K562 (cell line): ENCODE results near the gene ZNF609. TPM values are rescaled to one million over a fixed set of nuclear protein-coding genes. Genes with fewer than 3 reads are reported as not detected.

ENCODE experiments used
- ATAC-seq: fragments of 200-7000 bp; cut with Tn5 transposase; 3 replicates; pipeline ENCODE4 v1.9.1; 2020; ENCODE audit warnings: moderate library complexity
- BruUV-seq: library from RNA; stranded (reverse); fragments of 400-500 nt; replicated peaks from 2 replicates; lab custom pipeline; 2021; lab: Mats Ljungman, UMichigan
- CTCF ChIA-PET: fragments of 300-600 bp; formaldehyde crosslinking; extraction: SDS; loops from one replicate; lab custom pipeline; 2021; ENCODE audit warnings: low intra/inter-chr PET ratio; lab: Yijun Ruan, JAX
- POLR2A ChIA-PET: fragments of 300-600, 350-650 bp; sonication (Branson Sonifier 250); formaldehyde crosslinking; extraction: SDS; loops from one replicate; lab custom pipeline; 2021; ENCODE audit warnings: antibody characterized with exemption, inconsistent platforms; lab: Yijun Ruan, JAX
- DNase-seq, 4 experiments: peaks; one replicate each; pipeline versions ENCODE4 v3.0.0 to v3.0.0-alpha.2; 2011 to 2018; ENCODE audit warnings: low spot score in 3 of 4, mixed read lengths in 3 of 4; ENCODE audit errors: extremely low read depth in 1 of 4
- FAIRE-seq: peaks from 2 replicates; lab custom pipeline; 2011; peaks lifted over from hg19 to GRCh38; lab: Jason Lieb, UNC
- H2AFZ ChIP-seq: 2 replicates; pipeline ENCODE4 v1.6.0; 2011; ENCODE audit warnings: low read depth, low read length, control low read depth, inconsistent platforms
- H3K27ac ChIP-seq: fragments of 200-600 bp; 3 replicates; pipeline ENCODE4 v1.8.0; 2011; ENCODE audit warnings: low read depth, mild to moderate bottlenecking, control low read depth, inconsistent platforms, low read length, moderate library complexity, mixed read lengths; ENCODE audit errors: extremely low read depth
- H3K27me3 ChIP-seq, 2 experiments: fragments of 300-600 bp in 1 of 2; 2 replicates in 1 of 2; 3 replicates in 1 of 2; pipeline versions ENCODE4 v1.6.0 to v1.8.0; 2011; ENCODE audit warnings: inconsistent platforms in 2 of 2, low read length in 2 of 2, mild to moderate bottlenecking in 1 of 2, mixed read lengths in 1 of 2, moderate library complexity in 1 of 2; ENCODE audit not compliant: control insufficient read depth in 2 of 2, insufficient read depth in 2 of 2
- H3K36me3 ChIP-seq: fragments of 300-600 bp; 3 replicates; pipeline ENCODE4 v1.8.0; 2011; ENCODE audit warnings: mild to moderate bottlenecking, low read length, inconsistent platforms; ENCODE audit not compliant: control insufficient read depth, insufficient read depth
- H3K4me1 ChIP-seq, 2 experiments: fragments of 200-600 bp in 1 of 2; replicated peaks in 1 of 2; 2 replicates in 1 of 2; 3 replicates in 1 of 2; pipeline versions ENCODE4 v1.5.1 to v1.8.0; 2011; ENCODE audit warnings: inconsistent platforms in 2 of 2, low read length in 2 of 2, mild to moderate bottlenecking in 1 of 2, mixed read lengths in 1 of 2, moderate library complexity in 1 of 2; ENCODE audit not compliant: control insufficient read depth in 2 of 2, insufficient read depth in 2 of 2
- H3K4me2 ChIP-seq: 2 replicates; pipeline ENCODE4 v1.6.1; 2011; ENCODE audit warnings: low read length, control low read depth, inconsistent platforms, mixed read lengths; ENCODE audit not compliant: insufficient read depth
- H3K4me3 ChIP-seq: fragments of 200-600 bp; sonication (generic), shearing (Covaris generic); 2 replicates; pipeline ENCODE4 v1.5.1; 2016; ENCODE audit warnings: control low read depth, inconsistent platforms
- H3K79me2 ChIP-seq: fragments of 200-600 bp; 3 replicates; pipeline ENCODE4 v1.8.0; 2011; ENCODE audit warnings: low read length, inconsistent platforms; ENCODE audit not compliant: control insufficient read depth, insufficient read depth
- H3K9ac ChIP-seq, 2 experiments: 2 replicates each; pipeline versions ENCODE4 v1.6.0 to v1.6.1; 2011; ENCODE audit warnings: low read depth in 2 of 2, low read length in 2 of 2, control low read depth in 1 of 2, inconsistent platforms in 1 of 2, mild to moderate bottlenecking in 1 of 2, mixed read lengths in 1 of 2; ENCODE audit not compliant: insufficient read depth in 1 of 2
- H3K9me1 ChIP-seq: one replicate; pipeline ENCODE4 v1.6.0; 2011; ENCODE audit warnings: inconsistent platforms, mild to moderate bottlenecking, low read length, moderate library complexity; ENCODE audit not compliant: control insufficient read depth, insufficient read depth
- H3K9me3 ChIP-seq: replicated peaks from 2 replicates; pipeline ENCODE4 v1.5.1; 2011; ENCODE audit warnings: low read depth, low read length, inconsistent platforms; ENCODE audit not compliant: control insufficient read depth, insufficient read depth
- H4K20me1 ChIP-seq: replicated peaks from 2 replicates; pipeline ENCODE4 v1.6.1; 2011; ENCODE audit warnings: low read length, inconsistent platforms, mixed read lengths; ENCODE audit not compliant: control insufficient read depth, insufficient read depth
- CREB1 ChIP-seq, 2 experiments: sonication (generic) in 1 of 2; formaldehyde crosslinking in 1 of 2; IDR thresholded peaks; 2 replicates each; pipeline versions ENCODE4 v1.6.1 to v1.8.0; 2012 to 2022; ENCODE audit warnings: inconsistent platforms in 1 of 2, mild to moderate bottlenecking in 1 of 2, missing genetic modification reagents in 1 of 2, moderate library complexity in 1 of 2
- ESRRB ChIP-seq: fragments of 250-450 bp; sonication (Bioruptor Pico); IDR thresholded peaks from 2 replicates; pipeline ENCODE4 v1.5.0; 2020; ENCODE audit warnings: mild to moderate bottlenecking, moderate library complexity, borderline replicate concordance
- FOXA1 ChIP-seq: fragments of 450-650 bp; IDR thresholded peaks from 2 replicates; pipeline ENCODE4 v1.6.1; 2016; ENCODE audit warnings: mild to moderate bottlenecking, borderline replicate concordance
- HDAC2 ChIP-seq: fragments of 450-650 bp; IDR thresholded peaks from 2 replicates; pipeline ENCODE4 v1.6.1; 2016; ENCODE audit warnings: mild to moderate bottlenecking
- HNRNPLL ChIP-seq: fragments of 200-400 bp; formaldehyde crosslinking; IDR thresholded peaks from 2 replicates; pipeline ENCODE4 v1.6.1; 2017; ENCODE audit warnings: low read length, low read depth, mild to moderate bottlenecking; ENCODE audit not compliant: poor library complexity, severe bottlenecking
- HOXB6 ChIP-seq: fragments of 250-450 bp; sonication (Bioruptor Pico); IDR thresholded peaks from 2 replicates; pipeline ENCODE4 v1.5.1; 2022; ENCODE audit warnings: mild to moderate bottlenecking, borderline replicate concordance
- MTA2 ChIP-seq: fragments of 450-650 bp; IDR thresholded peaks from 2 replicates; pipeline ENCODE4 v1.6.1; 2016; ENCODE audit warnings: low read depth
- PHF8 ChIP-seq: fragments of 200-600 bp; sonication (generic); IDR thresholded peaks from 2 replicates; pipeline ENCODE4 v1.6.1; 2012; ENCODE audit warnings: mixed run types, mild to moderate bottlenecking, inconsistent platforms, low read length, moderate library complexity, borderline replicate concordance
- POLR3G ChIP-seq: IDR thresholded peaks from 2 replicates; pipeline ENCODE4 v1.6.1; 2011; ENCODE audit not compliant: insufficient read length, insufficient replicate concordance; ENCODE audit errors: extremely low read depth
- RBFOX2 ChIP-seq: fragments of 200-400 bp; formaldehyde crosslinking; IDR thresholded peaks from 2 replicates; pipeline ENCODE4 v1.6.1; 2017; ENCODE audit warnings: low read depth, mild to moderate bottlenecking, low read length, moderate library complexity
- SMARCA4 ChIP-seq: fragments of 450-650 bp; IDR thresholded peaks from 2 replicates; pipeline ENCODE4 v1.6.1; 2016
- TEAD4 ChIP-seq, 2 experiments: sonication (generic) in 1 of 2; formaldehyde crosslinking in 1 of 2; IDR thresholded peaks; 2 replicates each; pipeline versions ENCODE4 v1.6.1 to v1.8.0; 2012 to 2022; ENCODE audit warnings: borderline replicate concordance in 1 of 2, inconsistent platforms in 1 of 2, low read length in 1 of 2, mild to moderate bottlenecking in 1 of 2, missing genetic modification reagents in 1 of 2
- WGBS: fragments of 100-300 bp; shearing (Covaris generic); methylation state at CpG from one replicate; pipeline ENCODE4 v1.1.6; 2016; ENCODE audit warnings: low coverage, mixed read lengths; ENCODE audit not compliant: insufficient coverage; ENCODE audit errors: missing lambda C conversion rate; 5-methylcytosine and 5-hydroxymethylcytosine counted together
- in situ Hi-C: fragments of 300-500 bp; cut with MboI; formaldehyde crosslinking; loops from 4 replicates; pipeline ENCODE4 v1.15.0; 2018; ENCODE audit warnings: inconsistent platforms, mixed read lengths
- intact Hi-C: fragments of 100-400 bp; cut with micrococcal nuclease; formaldehyde crosslinking; loops from 2 replicates; pipeline ENCODE4 v1.14.2; 2022
- polyA plus RNA-seq, 8 experiments: library from polyadenylated mRNA; depleted of rRNA in 4 of 8; stranded (reverse) in 5 of 8; unstranded in 3 of 8; fragments of >200 nt; fragmentation: Nextera tagmentation in 2 of 8; fragmentation: Illumina TruSeq in 1 of 8; extraction: Ambion mirVana in 2 of 8; extraction: Trizol in 1 of 8; gene quantifications; 2 replicates each; pipeline versions ENCODE4 v1.2.1 to v1.2.3, GENCODE V29; 2011 to 2014; ENCODE audit warnings: inconsistent platforms in 1 of 8, missing spikeins in 1 of 8
- total RNA-seq, 7 experiments: library from RNA; depleted of rRNA in 6 of 7; stranded (reverse); fragments of >200 nt in 6 of 7; fragmentation: Illumina TruSeq in 2 of 7; extraction: Trizol in 2 of 7; gene quantifications; 2 replicates each; pipeline versions ENCODE4 v1.2.1 to v1.2.3, GENCODE V29; 2011 to 2021; ENCODE audit warnings: low replicate concordance in 1 of 7

ZNF609 gene
- total and polyA plus RNA-seq, 9 of the 15 experiments (the other 6 are each of a cell fraction or from before 2014, with no cell fraction given), result 3.0 to 38.7 (median 17.8) TPM

DNA sequence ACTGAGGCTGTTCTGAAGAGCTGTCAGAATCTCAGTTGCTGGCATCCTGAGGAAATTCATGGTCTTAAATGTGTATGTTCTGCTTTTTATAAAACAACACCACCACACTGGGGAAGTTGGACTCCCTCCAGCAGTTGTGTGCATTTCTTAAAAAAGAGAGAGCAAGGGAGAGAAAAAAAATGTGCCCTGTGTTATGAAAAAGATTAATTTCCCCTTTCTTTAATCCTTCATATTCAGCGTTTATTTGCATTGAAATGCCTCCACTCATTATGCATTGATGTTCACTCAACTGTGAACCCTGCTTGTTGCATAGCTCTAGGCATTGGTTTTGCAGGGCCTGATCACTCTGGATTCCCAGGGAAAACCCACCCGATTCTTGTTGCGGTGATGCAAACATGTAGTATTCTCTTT lies 4.4 kb upstream of the ZNF609 start:
- intact Hi-C loops (no loop called here), in situ Hi-C loops (no loop called here)
- no peak overlapping the region for H3K9ac ChIP-seq
- no peak overlapping the region for H3K27ac ChIP-seq
- DNase-seq (no peak), FAIRE-seq (no peak), ATAC-seq (no peak)
- no peaks in the 10 kb centered on the region for H3K9me3 ChIP-seq
- H4K20me1 ChIP-seq, result no peaks in the 10 kb centered on the region
- no TSS peak for BruUV-seq
- H3K36me3 ChIP-seq, result no peaks in the 10 kb centered on the region; the same call in 2 of the 3 replicates
- H3K4me2 ChIP-seq, result no peak overlapping the region
- no peaks in the 10 kb centered on the region for H3K9me1 ChIP-seq
- ChIA-PET POLR2A (interaction anchor here (0.6 kb wide), 1 partner anchor 28 kb away, joined by 5 read pairs; no protein-coding TSS in a partner anchor), CTCF (no interaction called here)
- peaks cover 5% of the 10 kb centered on the region; the same call in 1 of the 3 replicates for H3K79me2 ChIP-seq
- 69% methylated on average over 3 of the region's 3 CpGs for WGBS
- H2AFZ ChIP-seq, result no peak overlapping the region
- H3K4me1 ChIP-seq, result peaks cover 0 to 34% of the 10 kb centered on the region in 2 experiments; a peak in 3 of 5 replicates
- H3K4me3 ChIP-seq, result no peak overlapping the region
- H3K27me3 ChIP-seq, result no peaks in the 10 kb centered on the region
- TF ChIP-seq TEAD4 (IDR thresholded peaks at IDR 0.05; ENCODE audit: low read length), result no peak
- no peak for TF ChIP-seq TEAD4 (CRISPR knock-in tag; IDR thresholded peaks at IDR 0.05; ENCODE audit: borderline replicate concordance)
- TF ChIP-seq ESRRB (CRISPR knock-in tag), result no peak
- no peak for TF ChIP-seq FOXA1
- no peak for TF ChIP-seq HDAC2
- no peak for TF ChIP-seq MTA2
- TF ChIP-seq SMARCA4, result no peak
- TF ChIP-seq CREB1 (IDR thresholded peaks at IDR 0.05), result no peak
- no peak for TF ChIP-seq CREB1 (CRISPR knock-in tag; IDR thresholded peaks at IDR 0.05)
- TF ChIP-seq HNRNPLL, result no peak
- TF ChIP-seq PHF8, result no peak
- no peak for TF ChIP-seq RBFOX2
- TF ChIP-seq HOXB6, result no peak
- TF ChIP-seq POLR3G, result no peak
